VCaP (cell line): ENCODE data around the gene SBNO2.

Source experiments
- H3K27ac ChIP-seq: fragments of 450-650 bp; 2 replicates; pipeline ENCODE4 v1.5.1; 2017
- TF ChIP-seq, protein P1 (sequence below): fragments of 450-650 bp; conservative IDR thresholded peaks from 2 replicates; pipeline ENCODE4 v1.5.1; 2017; ENCODE audit warnings: mild to moderate bottlenecking, moderate library complexity

SBNO2 gene

DNA sequence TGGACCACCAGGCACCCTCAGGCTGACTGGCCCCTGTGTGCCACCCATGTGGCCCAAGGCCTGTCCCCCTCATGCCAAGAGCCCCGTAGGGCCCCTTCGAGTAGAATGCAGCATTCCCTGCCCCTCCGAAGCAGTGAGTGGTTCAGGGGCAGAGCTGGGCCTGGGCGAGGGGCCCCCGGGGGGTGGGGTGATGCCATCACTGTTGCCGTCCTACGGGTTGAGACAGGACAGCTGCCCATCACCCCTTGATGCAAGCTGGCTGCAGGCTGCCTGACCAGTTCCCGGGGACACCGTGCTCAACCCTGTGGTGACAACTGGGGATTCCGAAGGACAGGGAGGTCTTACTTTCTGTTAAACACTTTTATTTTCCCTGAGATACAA is 4.7 kb downstream of the SBNO2 start:
- TF ChIP-seq, protein P1, sequence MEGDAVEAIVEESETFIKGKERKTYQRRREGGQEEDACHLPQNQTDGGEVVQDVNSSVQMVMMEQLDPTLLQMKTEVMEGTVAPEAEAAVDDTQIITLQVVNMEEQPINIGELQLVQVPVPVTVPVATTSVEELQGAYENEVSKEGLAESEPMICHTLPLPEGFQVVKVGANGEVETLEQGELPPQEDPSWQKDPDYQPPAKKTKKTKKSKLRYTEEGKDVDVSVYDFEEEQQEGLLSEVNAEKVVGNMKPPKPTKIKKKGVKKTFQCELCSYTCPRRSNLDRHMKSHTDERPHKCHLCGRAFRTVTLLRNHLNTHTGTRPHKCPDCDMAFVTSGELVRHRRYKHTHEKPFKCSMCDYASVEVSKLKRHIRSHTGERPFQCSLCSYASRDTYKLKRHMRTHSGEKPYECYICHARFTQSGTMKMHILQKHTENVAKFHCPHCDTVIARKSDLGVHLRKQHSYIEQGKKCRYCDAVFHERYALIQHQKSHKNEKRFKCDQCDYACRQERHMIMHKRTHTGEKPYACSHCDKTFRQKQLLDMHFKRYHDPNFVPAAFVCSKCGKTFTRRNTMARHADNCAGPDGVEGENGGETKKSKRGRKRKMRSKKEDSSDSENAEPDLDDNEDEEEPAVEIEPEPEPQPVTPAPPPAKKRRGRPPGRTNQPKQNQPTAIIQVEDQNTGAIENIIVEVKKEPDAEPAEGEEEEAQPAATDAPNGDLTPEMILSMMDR: no peak
- H3K27ac ChIP-seq: no peak overlapping the region

- TF ChIP-seq, protein P1: no peak
- no peak overlapping the region for H3K27ac ChIP-seq
These were observed 5.3 kb downstream of the SBNO2 start for GRCh38 chr19:1168572-1169410.

DNA sequence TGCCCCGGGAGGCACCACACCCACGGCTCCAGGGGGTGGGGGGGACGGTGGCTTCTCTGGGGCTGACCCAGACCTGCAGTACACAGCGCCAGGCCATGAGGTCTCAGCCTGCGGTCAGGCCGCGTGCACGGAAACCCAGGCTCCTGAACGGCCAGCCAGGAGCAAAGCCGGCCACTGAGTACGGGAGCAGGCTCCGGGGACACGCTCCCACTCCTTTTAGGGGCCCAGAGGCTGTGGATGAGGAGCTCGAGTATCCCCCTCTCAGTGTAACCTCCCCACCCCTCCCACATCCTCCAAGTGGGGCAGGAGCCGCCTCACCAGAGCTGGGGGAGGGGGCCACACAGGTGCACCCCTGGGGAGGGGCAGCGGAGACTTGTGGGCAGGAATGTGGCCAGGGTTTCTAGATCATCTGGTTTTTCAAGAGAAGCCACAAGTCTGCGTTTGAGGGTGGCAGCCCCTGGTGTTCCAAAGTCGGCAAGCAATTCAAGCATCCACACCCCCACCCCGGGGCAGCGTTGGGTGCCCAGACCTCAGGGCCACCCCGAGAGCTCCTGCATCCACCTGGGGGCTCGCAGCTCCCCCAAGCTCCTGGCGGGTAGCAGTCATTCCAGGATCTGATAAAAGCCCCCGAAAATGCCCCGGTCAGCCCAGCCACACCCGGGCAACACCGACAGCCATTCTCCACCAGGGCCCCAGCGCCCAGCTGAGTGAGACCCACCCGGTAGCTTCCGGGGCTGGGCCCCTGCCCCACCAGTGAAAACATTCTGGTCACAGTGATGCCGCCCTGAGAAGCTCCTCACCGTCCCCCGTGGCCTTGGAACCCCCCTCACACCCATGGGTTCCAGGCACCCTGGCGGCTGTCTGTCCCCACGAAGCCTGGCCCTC is 6.1 kb downstream of the SBNO2 start:
- H3K27ac ChIP-seq: no peak overlapping the region
- TF ChIP-seq, protein P1: no peak

GRCh38 chr19:1166872-1167573 is 7.0 kb downstream of the SBNO2 start:
- TF ChIP-seq, protein P1: no peak
- H3K27ac ChIP-seq: no peak overlapping the region

GRCh38 chr19:1164684-1165531 is 9.2 kb downstream of the SBNO2 start:
- H3K27ac ChIP-seq: no peak overlapping the region
- TF ChIP-seq, protein P1: no peak

- TF ChIP-seq, protein P1: no peak
- H3K27ac ChIP-seq: no peak overlapping the region
These were observed 10.0 kb downstream of the SBNO2 start for GRCh38 chr19:1163934-1164683.
